ENCODE results near the gene PSPN. TPM values are rescaled to one million over a fixed set of nuclear protein-coding genes. Genes with fewer than 3 reads are reported as not detected.

Gene PSPN
- total RNA-seq, 6 experiments from 2014 or later = 1.1 to 2.0 (median 1.5) TPM

DNA sequence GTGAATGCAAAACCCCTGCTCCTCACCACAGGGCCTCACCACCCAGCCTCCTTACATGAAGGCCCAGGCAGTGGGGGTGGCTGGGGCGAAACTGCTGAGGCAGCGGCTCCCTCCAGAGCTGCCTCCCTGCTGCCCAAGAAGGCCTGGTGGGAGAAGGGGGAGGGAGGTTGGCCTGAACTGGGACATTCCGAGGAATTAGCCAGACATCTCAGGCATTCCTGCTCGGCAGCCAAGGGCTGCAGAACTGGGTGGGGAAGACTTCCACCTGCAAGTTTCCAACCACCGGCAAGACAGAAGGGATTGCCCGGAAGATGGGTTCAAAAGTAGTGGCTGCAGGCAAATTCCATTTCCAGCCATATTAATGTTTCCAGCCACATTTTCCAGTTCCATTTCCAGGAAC is 2.3 kb upstream of the PSPN start:
- Mint-ChIP-seq H3K4me1 (ENCODE audit: low read depth) (peaks cover 13% of the 10 kb centered on the region; the same call in 1 of the 2 replicates), H3K27ac (no peak overlapping the region), H3K27me3 (ENCODE audit: insufficient read depth) (no peaks in the 10 kb centered on the region), H3K36me3 (ENCODE audit: low read depth) (peaks cover 12% of the 10 kb centered on the region), H3K4me3 (no peak overlapping the region), H3K9me3 (no peaks in the 10 kb centered on the region)
- DNase-seq = peak; percentile 34
- TF ChIP-seq, protein P1, sequence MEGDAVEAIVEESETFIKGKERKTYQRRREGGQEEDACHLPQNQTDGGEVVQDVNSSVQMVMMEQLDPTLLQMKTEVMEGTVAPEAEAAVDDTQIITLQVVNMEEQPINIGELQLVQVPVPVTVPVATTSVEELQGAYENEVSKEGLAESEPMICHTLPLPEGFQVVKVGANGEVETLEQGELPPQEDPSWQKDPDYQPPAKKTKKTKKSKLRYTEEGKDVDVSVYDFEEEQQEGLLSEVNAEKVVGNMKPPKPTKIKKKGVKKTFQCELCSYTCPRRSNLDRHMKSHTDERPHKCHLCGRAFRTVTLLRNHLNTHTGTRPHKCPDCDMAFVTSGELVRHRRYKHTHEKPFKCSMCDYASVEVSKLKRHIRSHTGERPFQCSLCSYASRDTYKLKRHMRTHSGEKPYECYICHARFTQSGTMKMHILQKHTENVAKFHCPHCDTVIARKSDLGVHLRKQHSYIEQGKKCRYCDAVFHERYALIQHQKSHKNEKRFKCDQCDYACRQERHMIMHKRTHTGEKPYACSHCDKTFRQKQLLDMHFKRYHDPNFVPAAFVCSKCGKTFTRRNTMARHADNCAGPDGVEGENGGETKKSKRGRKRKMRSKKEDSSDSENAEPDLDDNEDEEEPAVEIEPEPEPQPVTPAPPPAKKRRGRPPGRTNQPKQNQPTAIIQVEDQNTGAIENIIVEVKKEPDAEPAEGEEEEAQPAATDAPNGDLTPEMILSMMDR (IDR thresholded peaks at IDR 0.05) = no peak

DNA sequence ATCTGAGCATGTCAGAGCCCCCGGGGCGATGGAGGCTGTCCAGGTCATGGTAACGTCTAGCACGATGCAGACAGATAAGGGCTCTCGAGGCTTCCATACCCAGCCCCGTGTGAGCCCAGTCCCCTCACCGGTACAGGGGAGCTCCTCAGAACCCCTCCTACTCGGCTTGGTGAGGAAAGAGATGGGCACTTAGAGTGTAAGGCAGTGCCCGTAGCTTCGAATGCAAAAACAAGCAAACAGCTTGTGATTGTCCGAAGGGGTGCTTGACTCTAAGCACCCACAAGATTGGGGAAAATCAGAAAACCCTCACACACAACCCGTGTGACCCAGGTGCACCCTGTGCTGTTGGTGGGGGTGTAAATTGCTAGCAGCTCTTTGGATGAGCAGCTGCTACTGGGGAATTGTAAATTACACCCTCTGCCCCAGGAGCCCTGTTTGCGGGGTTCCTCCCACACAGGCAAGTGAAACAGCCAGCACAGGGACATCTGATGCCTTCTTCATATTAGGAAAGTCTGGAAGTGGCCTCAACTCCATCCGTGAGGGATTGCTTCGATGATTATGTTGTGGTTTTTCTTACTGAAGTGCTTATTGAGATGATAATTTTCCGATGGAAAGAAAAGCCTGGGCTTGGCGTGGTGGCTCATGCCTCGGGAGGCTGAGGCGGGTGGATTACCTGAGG is 918 bp upstream of the PSPN start:
- no peak overlapping the region for H3K4me3 Mint-ChIP-seq
- TF ChIP-seq, protein P1 (IDR thresholded peaks at IDR 0.05) = no peak
- no peak for DNase-seq
- no peak overlapping the region for H3K27ac Mint-ChIP-seq
- peaks cover 8% of the 10 kb centered on the region for H3K36me3 Mint-ChIP-seq (ENCODE audit: low read depth)
- no peaks in the 10 kb centered on the region for H3K9me3 Mint-ChIP-seq
- H3K4me1 Mint-ChIP-seq (ENCODE audit: low read depth) = peaks cover 19% of the 10 kb centered on the region
- no peaks in the 10 kb centered on the region for H3K27me3 Mint-ChIP-seq (ENCODE audit: insufficient read depth)

DNA sequence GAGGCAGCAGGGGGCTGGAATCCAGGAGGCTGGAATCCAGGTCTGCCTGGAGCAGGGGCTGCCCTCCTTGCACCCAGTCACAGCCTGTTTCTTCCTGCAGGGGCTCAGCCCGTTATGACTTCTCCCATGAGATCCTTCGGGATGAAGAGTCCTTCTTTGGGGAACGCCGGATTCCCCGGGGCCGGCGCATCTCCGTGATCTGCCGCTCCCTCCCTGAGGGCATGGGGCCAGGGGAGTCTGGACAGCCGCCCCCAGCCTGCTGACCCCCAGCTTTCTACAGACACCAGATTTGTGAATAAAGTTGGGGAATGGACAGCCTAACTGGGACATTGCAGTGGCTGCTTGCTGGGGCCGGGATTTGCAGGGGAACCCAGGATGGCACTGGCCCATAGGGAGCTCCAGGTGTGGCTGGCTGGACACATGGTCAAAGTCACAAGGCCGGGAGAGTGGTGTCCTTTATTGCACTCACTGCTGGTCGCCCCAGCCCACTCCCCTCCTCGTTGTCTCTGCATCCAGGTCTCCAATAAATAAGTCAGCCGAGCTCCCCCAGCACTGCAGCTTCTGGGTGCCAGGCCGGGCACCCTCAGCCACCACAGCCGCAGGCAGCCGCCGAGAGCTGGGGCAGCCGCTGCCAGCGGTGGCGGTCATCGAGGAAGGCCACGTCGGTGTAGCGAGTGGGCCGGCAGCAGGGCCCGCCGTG is 872 bp downstream of the PSPN start:
- no peaks in the 10 kb centered on the region for H3K9me3 Mint-ChIP-seq
- peak overlapping the region; percentile 11; the same call in 1 of the 2 replicates for H3K27ac Mint-ChIP-seq
- H3K27me3 Mint-ChIP-seq (ENCODE audit: insufficient read depth) = no peaks in the 10 kb centered on the region; the same call in 1 of the 2 replicates
- H3K4me1 Mint-ChIP-seq (ENCODE audit: low read depth) = peaks cover 19% of the 10 kb centered on the region
- H3K36me3 Mint-ChIP-seq (ENCODE audit: low read depth) = peaks cover 4% of the 10 kb centered on the region
- TF ChIP-seq, protein P1 (IDR thresholded peaks at IDR 0.05) = no peak
- H3K4me3 Mint-ChIP-seq = no peak overlapping the region
- DNase-seq = no peak

DNA sequence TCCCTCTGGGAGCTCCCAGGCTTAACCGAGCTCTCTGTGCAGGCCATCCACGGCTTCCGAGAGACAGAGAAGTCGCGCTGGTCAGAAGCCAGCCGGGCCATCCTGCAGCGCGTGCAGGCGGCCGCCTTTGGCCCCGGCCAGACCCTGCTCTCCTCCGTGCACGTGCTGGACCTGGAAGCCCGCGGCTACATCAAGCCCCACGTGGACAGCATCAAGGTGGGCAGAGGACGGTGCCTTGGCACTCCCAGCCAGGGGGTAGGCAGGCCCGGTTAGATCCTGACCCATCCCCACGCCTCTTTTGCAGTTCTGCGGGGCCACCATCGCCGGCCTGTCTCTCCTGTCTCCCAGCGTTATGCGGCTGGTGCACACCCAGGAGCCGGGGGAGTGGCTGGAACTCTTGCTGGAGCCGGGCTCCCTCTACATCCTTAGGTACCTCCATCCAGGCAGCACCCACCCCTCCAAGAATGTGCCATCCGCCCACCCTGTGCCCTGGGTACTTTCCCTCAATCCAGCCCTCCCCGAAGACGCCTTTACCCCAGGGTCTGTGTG is 1.5 kb downstream of the PSPN start:
- peaks cover 2% of the 10 kb centered on the region; the same call in 1 of the 2 replicates for H3K27me3 Mint-ChIP-seq (ENCODE audit: insufficient read depth)
- peaks cover 19% of the 10 kb centered on the region for H3K4me1 Mint-ChIP-seq (ENCODE audit: low read depth)
- no peaks in the 10 kb centered on the region for H3K9me3 Mint-ChIP-seq
- H3K27ac Mint-ChIP-seq = peak overlapping the region; percentile 11; the same call in 1 of the 2 replicates
- TF ChIP-seq, protein P1 (IDR thresholded peaks at IDR 0.05) = no peak
- H3K36me3 Mint-ChIP-seq (ENCODE audit: low read depth) = peaks cover 7% of the 10 kb centered on the region; the same call in 1 of the 2 replicates
- no peak for DNase-seq
- no peak overlapping the region; the same call in 1 of the 2 replicates for H3K4me3 Mint-ChIP-seq

DNA sequence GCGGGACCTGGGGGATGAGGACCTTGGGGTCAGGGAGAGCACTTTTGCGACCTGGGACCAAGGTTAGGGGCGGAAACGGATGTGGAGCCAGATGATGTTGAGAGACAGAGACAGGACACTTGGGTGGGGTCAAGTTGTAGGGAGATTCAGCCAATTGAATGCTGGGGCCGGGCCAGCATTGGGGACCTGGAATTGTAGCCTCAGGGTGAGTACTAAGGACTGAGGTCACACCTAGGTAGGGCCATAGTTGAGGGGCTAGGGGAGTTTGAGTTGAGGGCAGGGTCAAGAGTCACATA is 2.0 kb downstream of the PSPN start:
- peaks cover 19% of the 10 kb centered on the region for H3K4me1 Mint-ChIP-seq (ENCODE audit: low read depth)
- peaks cover 8% of the 10 kb centered on the region; the same call in 1 of the 2 replicates for H3K36me3 Mint-ChIP-seq (ENCODE audit: low read depth)
- H3K4me3 Mint-ChIP-seq = peak overlapping the region; percentile 86
- TF ChIP-seq, protein P1 (IDR thresholded peaks at IDR 0.05) = no peak
- H3K9me3 Mint-ChIP-seq = no peaks in the 10 kb centered on the region
- H3K27ac Mint-ChIP-seq = peak overlapping the region; percentile 86
- peaks cover 2% of the 10 kb centered on the region; the same call in 1 of the 2 replicates for H3K27me3 Mint-ChIP-seq (ENCODE audit: insufficient read depth)
- no peak for DNase-seq
